Coronary artery (tissue), 2 donors: ENCODE results near the gene PLA2G4A.

Experiments
- DNase-seq: peaks from one replicate; pipeline ENCODE4 v3.0.0-alpha.2; 2017; ENCODE audit warnings: low spot score
- H3K27ac ChIP-seq, 2 donors: fragments of 200-600 bp; sonication (generic); one replicate each; pipeline ENCODE4 v1.5.1; 2016 to 2019
- H3K4me3 ChIP-seq: fragments of 200-600 bp; sonication (generic); 2 replicates; pipeline ENCODE4 v1.5.1; 2016; ENCODE audit warnings: mild to moderate bottlenecking, moderate library complexity
- CTCF ChIP-seq: fragments of 200-600 bp; sonication (generic); IDR thresholded peaks from one replicate; pipeline ENCODE4 v1.5.1; 2019; ENCODE audit warnings: antibody characterized with exemption

PLA2G4A gene

DNA sequence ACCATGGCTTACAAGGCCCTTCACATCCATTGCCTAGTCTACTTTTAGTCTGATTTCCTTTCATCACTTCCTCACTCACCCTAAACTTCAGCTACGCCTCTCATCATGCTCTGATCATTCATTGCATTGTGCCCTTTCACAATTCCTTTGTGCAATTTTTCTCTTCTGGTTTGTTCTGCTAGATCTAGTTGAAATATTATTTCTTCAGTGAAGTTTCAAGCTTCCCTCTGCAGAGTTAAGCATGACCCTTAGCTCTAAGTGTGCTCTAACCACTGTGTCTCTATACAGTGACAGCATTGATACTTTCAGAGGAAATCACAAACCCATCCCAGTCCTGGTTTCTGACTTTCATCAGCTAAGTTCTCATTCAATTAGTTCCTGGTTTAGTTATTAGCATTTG lies 166.1 kb downstream of the PLA2G4A start:
- no peak for TF ChIP-seq CTCF
- DNase-seq = no peak
- Histone ChIP-seq H3K4me3 (no peak overlapping the region), H3K27ac (no peak overlapping the region)

DNA sequence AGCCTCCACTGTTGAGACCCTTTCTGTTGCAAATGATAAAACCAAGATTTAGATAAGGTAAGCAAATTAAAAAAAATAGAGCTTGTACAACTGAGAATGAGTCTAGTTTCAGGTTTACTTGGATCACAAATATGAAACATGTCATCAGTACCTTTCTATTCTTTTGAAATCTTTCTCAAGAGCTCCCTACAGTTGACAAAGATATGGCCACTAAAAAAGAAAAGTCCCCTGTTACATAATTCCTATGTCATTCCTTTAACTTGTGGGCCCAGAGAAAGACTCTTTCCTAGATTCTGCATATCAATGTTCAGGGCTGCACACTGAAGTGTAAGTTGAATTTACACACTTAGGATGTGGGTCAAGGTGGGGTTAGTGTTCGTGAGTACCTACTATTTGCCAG lies 168.1 kb downstream of the PLA2G4A start:
- DNase-seq = no peak
- H3K27ac ChIP-seq = no peak overlapping the region
- H3K4me3 ChIP-seq = no peak overlapping the region

DNA sequence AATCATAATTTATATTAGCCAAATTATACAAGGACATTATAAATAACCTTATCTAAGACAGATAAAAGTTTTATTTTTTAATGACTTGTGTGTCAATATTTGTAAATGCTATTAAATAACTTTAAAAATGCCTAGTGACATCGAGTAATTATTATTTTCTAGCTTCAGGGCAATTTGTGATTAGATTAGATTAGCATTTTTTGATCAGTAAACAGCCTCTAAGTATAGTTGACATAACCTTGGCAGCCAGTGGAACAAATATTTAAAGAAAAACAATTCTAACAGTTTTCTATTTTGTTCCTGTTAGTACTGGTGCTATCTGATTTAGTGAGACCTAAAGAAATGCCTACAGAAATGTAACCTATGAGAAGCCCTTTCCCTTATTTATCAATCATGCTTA lies 169.1 kb downstream of the PLA2G4A start:
- no peak overlapping the region for H3K4me3 ChIP-seq
- H3K27ac ChIP-seq = no peak overlapping the region
- TF ChIP-seq CTCF = no peak
- no peak for DNase-seq

More for the DNA sequence above, 168.1 kb downstream of the PLA2G4A start:
- no peak for TF ChIP-seq CTCF

GRCh38 chr1:186999506-186999905 lies 170.8 kb downstream of the PLA2G4A start:
- no peak for DNase-seq
- Histone ChIP-seq H3K27ac (no peak overlapping the region), H3K4me3 (no peak overlapping the region)
- no peak for TF ChIP-seq CTCF

- no peak for DNase-seq
- no peak for TF ChIP-seq CTCF
- H3K4me3 ChIP-seq = no peak overlapping the region
- H3K27ac ChIP-seq = no peak overlapping the region
Observed at GRCh38 chr1:187001198-187001889, 172.6 kb downstream of the PLA2G4A start.

GRCh38 chr1:187003353-187003752 lies 174.6 kb downstream of the PLA2G4A start:
- no peak overlapping the region for H3K27ac ChIP-seq
- no peak overlapping the region for H3K4me3 ChIP-seq
- no peak for DNase-seq
- TF ChIP-seq CTCF = no peak

DNA sequence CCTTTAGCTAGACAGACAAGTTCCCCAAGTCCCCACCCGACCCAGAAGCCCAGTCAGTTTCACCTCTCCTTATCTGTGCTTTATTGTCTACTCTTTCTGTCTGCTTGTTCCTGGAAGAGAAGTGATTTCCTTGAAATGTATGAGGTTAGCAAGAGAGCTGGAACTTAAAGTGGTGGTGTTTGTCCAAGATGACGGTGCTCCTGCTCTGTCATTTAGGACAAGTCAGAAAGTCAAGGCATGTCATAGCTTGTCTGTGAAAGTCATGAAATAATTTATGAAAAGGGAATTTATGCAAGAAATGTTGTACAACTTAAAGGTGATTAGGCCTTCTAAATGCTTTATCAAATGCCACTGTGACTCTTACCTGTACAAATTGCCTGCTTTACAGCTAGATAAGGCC lies 178.1 kb downstream of the PLA2G4A start:
- no peak overlapping the region for H3K4me3 ChIP-seq
- no peak for DNase-seq
- no peak for TF ChIP-seq CTCF
- no peak overlapping the region for H3K27ac ChIP-seq
